Measurements from ENCODE around the gene ACAD8. TPM values are rescaled to one million over a fixed set of nuclear protein-coding genes. Genes with fewer than 3 reads are reported as not detected.

ACAD8 gene
- total and polyA plus RNA-seq, 2 of the 4 experiments (the other 2 are of a cell fraction) = 11.1 to 21.2 TPM

- no peak overlapping the region for H2BK15ac ChIP-seq (ENCODE audit: low read depth, low read length)
- no peak overlapping the region for H3K56ac ChIP-seq (ENCODE audit: extremely low read depth, insufficient read depth, low read length)
- CTCF ChIA-PET = no interaction called here
- no peak overlapping the region for H3K4ac ChIP-seq (ENCODE audit: low read depth, low read length)
- no peaks in the 10 kb centered on the region for H3K27me3 ChIP-seq (ENCODE audit: control insufficient read depth, insufficient read depth, low read length)
- DNase-seq (no peak), ATAC-seq (ENCODE audit: low read depth) (no peak)
- no peak overlapping the region for H4K8ac ChIP-seq (ENCODE audit: low read depth in 2 of 2, low read length in 2 of 2)
- no TSS peak for BruUV-seq (replicated peaks)
- no peak overlapping the region for H3K18ac ChIP-seq (ENCODE audit: low read depth, low read length)
- no peaks in the 10 kb centered on the region for H3K9me3 ChIP-seq (ENCODE audit: control insufficient read depth, insufficient read depth, low read length)
- WGBS, 2 experiments (ENCODE audit: extremely low coverage in 2 of 2, insufficient read length in 1 of 2) = no CpG with 5 or more reads among the region's 14 CpGs
- H2AFZ ChIP-seq (replicated peaks; ENCODE audit: low read length, poor library complexity) = no peak overlapping the region
- no peaks in the 10 kb centered on the region for H4K20me1 ChIP-seq (ENCODE audit: insufficient read depth, low read length)
- H4K91ac ChIP-seq (ENCODE audit: insufficient read depth, low read depth, low read length) = no peak overlapping the region
- H4K5ac ChIP-seq (ENCODE audit: low read depth, low read length) = no peak overlapping the region
- H3K36me3 ChIP-seq (ENCODE audit: control insufficient read depth, insufficient read depth, low read length) = peaks cover 67% of the 10 kb centered on the region
- no peaks in the 10 kb centered on the region for H3K4me1 ChIP-seq (ENCODE audit: control insufficient read depth, insufficient read depth, low read length)
- H2AK5ac ChIP-seq (ENCODE audit: low read depth, low read length) = no peak overlapping the region
- dilution Hi-C loops (cut with HindIII; ENCODE audit: low sequenced_read_pairs, unreplicated experiment) = no loop called here
- no peak overlapping the region for H2BK5ac ChIP-seq (ENCODE audit: low read depth, low read length, poor library complexity, severe bottlenecking)
- no peak overlapping the region for H3K23ac ChIP-seq (ENCODE audit: low read depth, low read length)
- intact Hi-C loops (cut with micrococcal nuclease) = no loop called here
- in situ Hi-C loops (cut with MboI; ENCODE audit: low sequenced_read_pairs) = no loop called here
- no peak overlapping the region for H2BK120ac ChIP-seq (ENCODE audit: low read depth, low read length)
- no peak overlapping the region for H2BK20ac ChIP-seq (ENCODE audit: low read depth, low read length)
- POLR2A ChIA-PET (ENCODE audit: unreplicated experiment) = no interaction called here
- no peaks in the 10 kb centered on the region; the same call in 1 of the 2 replicates for H3K9me1 ChIP-seq (ENCODE audit: insufficient read depth, low read length)
- H3K4me3 ChIP-seq (ENCODE audit: insufficient read depth, low read depth, low read length) = no peak overlapping the region
- H3K27ac ChIP-seq (ENCODE audit: insufficient read depth, low read length) = no peak overlapping the region
- H3K14ac ChIP-seq (replicated peaks; ENCODE audit: low read depth, low read length) = no peak overlapping the region
- H2AK9ac ChIP-seq (replicated peaks; ENCODE audit: low read depth, low read length, poor library complexity) = no peak overlapping the region
- TF ChIP-seq MAZ (IDR thresholded peaks at IDR 0.05; ENCODE audit: borderline replicate concordance, low read depth, low read length) (no peak), NFE2L2 (IDR thresholded peaks at IDR 0.05; ENCODE audit: low read depth, low read length) (no peak), USF2 (IDR thresholded peaks at IDR 0.05; ENCODE audit: low read depth, low read length) (no peak), BHLHE40 (IDR thresholded peaks at IDR 0.05; ENCODE audit: low read depth, low read length) (no peak), CTCF (conservative IDR thresholded peaks at IDR 0.05; ENCODE audit: low read depth, low read length) (no peak), MAFK (IDR thresholded peaks at IDR 0.05; ENCODE audit: low read depth, low read length) (no peak), FOS (IDR thresholded peaks at IDR 0.05; ENCODE audit: low read depth, low read length) (no peak)
- H3K4me2 ChIP-seq (ENCODE audit: low read depth, low read length) = no peak overlapping the region
- no peaks in the 10 kb centered on the region; a peak in 1 of 4 replicates for H3K79me1 ChIP-seq (ENCODE audit: low read depth in 1 of 2, low read length in 2 of 2)
- no peak overlapping the region for H3K9ac ChIP-seq (ENCODE audit: low read depth, low read length)
Observed at GRCh38 chr11:134245434-134245833, 7.9 kb upstream of the ACAD8 start.

All from IMR-90 (cell line).